Colon (tissue), 2 donors: ENCODE measurements around the gene MED29.

Experiments used
- FAIRE-seq: peaks from 2 replicates; lab custom pipeline; 2012; peaks lifted over from hg19 to GRCh38; lab: Jason Lieb, UNC
- donor health status: control.
- donor health status: control.

MED29 gene

GRCh38 chr19:39411081-39411831, 20.1 kb downstream of the MED29 start:
- no peak for FAIRE-seq

- no peak for FAIRE-seq
Observed at GRCh38 chr19:39411832-39412099, 20.6 kb downstream of the MED29 start.

- FAIRE-seq, result peak; percentile 87
Observed at GRCh38 chr19:39412100-39412866, 21.1 kb downstream of the MED29 start, which contains the start of gene PLEKHG2. Gene PLEKHG2, plus strand, starts transcription at chr19:39412669. Its CDS starts 1,418 bp downstream, at chr19:39414087.

- no peak for FAIRE-seq
Observed at GRCh38 chr19:39412867-39413271, 21.7 kb downstream of the MED29 start.

- no peak for FAIRE-seq
Observed at GRCh38 chr19:39413272-39413910, 22.2 kb downstream of the MED29 start.

GRCh38 chr19:39413911-39414608, 22.9 kb downstream of the MED29 start:
- FAIRE-seq, result no peak

GRCh38 chr19:39415111-39416046, 24.2 kb downstream of the MED29 start:
- FAIRE-seq, result no peak

- FAIRE-seq, result no peak
Observed at GRCh38 chr19:39416152-39417120, 25.3 kb downstream of the MED29 start.

GRCh38 chr19:39417463-39418181, 26.4 kb downstream of the MED29 start:
- FAIRE-seq, result no peak

GRCh38 chr19:39419003-39419402, 27.8 kb downstream of the MED29 start:
- no peak for FAIRE-seq

- FAIRE-seq, result no peak
Observed at GRCh38 chr19:39420769-39421168, 29.6 kb downstream of the MED29 start.

GRCh38 chr19:39422020-39422419, 30.8 kb downstream of the MED29 start:
- FAIRE-seq, result no peak

- FAIRE-seq, result no peak
Observed at GRCh38 chr19:39423258-39424086, 32.3 kb downstream of the MED29 start.

- FAIRE-seq, result no peak
Observed at GRCh38 chr19:39424934-39425333, 33.8 kb downstream of the MED29 start.

- FAIRE-seq, result no peak
Observed at GRCh38 chr19:39425744-39426143, 34.6 kb downstream of the MED29 start.

GRCh38 chr19:39426170-39426569, 35.0 kb downstream of the MED29 start:
- FAIRE-seq, result no peak

- no peak for FAIRE-seq
Observed at GRCh38 chr19:39427707-39428106, 36.5 kb downstream of the MED29 start.

- no peak for FAIRE-seq
Observed at GRCh38 chr19:39428283-39429112, 37.3 kb downstream of the MED29 start.
